ENCODE data around the gene FHOD1.

Gene FHOD1

DNA sequence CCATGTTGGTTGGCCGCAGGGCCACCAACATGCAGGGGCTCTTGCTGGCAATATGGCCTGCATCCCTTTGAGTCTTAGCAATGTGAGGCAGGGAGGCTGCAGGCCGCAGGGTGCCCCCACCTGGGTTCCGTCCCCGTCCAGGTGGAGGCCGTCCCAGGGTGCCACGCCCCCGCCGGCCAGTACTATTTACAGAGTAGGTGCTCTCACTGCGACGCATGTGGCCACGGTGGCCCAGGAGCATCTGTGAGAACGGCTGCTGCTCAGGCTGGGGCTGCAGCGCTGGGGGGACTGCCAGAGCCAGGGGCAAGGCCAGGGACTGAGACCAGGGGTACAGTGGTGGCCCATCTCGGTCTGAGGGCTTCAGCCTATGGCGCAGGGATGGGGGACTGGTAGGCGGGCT, 67.1 kb downstream of the FHOD1 start:
- in situ Hi-C loops (cut with MboI; ENCODE audit: low pct_unique_long_range_greater_than_20kb, low sequenced_read_pairs, unreplicated experiment), result no loop called here
- DNase-seq (ENCODE audit: low spot score), result no peak
- TF ChIP-seq, protein P1, sequence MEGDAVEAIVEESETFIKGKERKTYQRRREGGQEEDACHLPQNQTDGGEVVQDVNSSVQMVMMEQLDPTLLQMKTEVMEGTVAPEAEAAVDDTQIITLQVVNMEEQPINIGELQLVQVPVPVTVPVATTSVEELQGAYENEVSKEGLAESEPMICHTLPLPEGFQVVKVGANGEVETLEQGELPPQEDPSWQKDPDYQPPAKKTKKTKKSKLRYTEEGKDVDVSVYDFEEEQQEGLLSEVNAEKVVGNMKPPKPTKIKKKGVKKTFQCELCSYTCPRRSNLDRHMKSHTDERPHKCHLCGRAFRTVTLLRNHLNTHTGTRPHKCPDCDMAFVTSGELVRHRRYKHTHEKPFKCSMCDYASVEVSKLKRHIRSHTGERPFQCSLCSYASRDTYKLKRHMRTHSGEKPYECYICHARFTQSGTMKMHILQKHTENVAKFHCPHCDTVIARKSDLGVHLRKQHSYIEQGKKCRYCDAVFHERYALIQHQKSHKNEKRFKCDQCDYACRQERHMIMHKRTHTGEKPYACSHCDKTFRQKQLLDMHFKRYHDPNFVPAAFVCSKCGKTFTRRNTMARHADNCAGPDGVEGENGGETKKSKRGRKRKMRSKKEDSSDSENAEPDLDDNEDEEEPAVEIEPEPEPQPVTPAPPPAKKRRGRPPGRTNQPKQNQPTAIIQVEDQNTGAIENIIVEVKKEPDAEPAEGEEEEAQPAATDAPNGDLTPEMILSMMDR (IDR thresholded peaks at IDR 0.05; ENCODE audit: extremely low read depth, insufficient read depth, missing control alignments), result no peak

DNA sequence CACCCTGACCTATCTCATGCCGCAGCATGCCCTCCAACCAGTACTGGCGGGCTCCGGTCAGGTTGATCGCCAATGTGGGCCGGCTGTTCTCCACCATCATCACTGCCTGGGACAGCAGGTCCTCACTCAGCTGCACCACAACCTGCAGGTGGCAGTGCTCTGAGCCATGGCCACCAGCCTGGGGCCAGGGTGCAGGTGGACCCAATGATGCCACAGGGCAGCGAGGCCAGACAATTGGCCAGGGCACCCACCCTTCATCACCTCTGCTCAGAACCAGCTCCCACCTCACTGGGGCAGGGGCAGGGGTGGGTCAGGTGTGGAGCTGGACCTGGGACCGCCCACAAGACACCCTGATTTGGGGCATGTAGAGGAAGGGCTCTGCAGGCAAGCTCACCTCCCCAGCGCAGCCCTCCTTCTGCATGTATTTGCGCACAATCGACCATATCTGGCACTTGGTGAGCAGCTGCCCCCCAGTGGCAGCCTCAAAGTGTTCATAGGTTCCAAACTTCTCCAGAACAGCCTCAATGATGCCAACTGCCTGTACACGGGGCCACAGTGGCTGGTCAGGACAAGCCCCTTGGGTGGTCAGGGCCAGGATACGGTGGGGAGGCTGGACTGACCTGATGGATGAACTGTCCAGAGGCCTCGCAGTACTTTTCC, 67.7 kb downstream of the FHOD1 start:
- DNase-seq (ENCODE audit: low spot score), result no peak
- in situ Hi-C loops (cut with MboI; ENCODE audit: low pct_unique_long_range_greater_than_20kb, low sequenced_read_pairs, unreplicated experiment), result no loop called here
- TF ChIP-seq, protein P1 (IDR thresholded peaks at IDR 0.05; ENCODE audit: extremely low read depth, insufficient read depth, missing control alignments), result no peak
